ENCODE measurements around the gene PEX5L.
A peak's percentile ranks its signal among the peaks of the same experiment; 100 is the strongest.

The PEX5L gene

DNA sequence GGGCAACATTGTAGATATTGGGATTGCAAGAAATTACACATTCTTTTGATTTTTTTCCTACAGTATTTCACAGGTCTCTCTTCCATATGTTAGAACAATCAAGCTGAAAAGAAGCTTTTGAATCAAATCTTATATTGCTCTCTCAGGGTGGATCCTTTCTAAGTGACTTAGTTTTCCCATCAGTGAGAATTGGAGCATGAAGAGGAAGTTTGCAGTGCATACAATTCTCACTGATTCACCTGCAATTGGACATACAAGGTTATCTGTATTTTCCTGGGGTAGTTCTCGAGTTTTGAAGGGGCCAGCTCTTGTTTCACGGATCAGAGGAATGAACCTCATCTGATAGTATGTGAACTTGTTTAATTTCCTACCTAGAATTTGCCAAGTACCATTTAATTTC lies 150.8 kb downstream of the PEX5L start:
- H3K36me3 ChIP-seq (ENCODE audit: insufficient read depth), result no peaks in the 10 kb centered on the region
- H3K27ac ChIP-seq, result no peak overlapping the region
- no peak overlapping the region for H2AFZ ChIP-seq (ENCODE audit: low read depth)
- peaks cover 31% of the 10 kb centered on the region for H3K4me1 ChIP-seq (ENCODE audit: low read depth, poor library complexity, severe bottlenecking)
- H3K4me2 ChIP-seq, result no peak overlapping the region
- H3K27me3 ChIP-seq (ENCODE audit: insufficient read depth, low read depth), result no peaks in the 10 kb centered on the region
- H3K4me3 ChIP-seq (IDR thresholded peaks at IDR 0.05; ENCODE audit: insufficient read depth, low read depth, low read length), result no peak overlapping the region
- no peak overlapping the region for H3K9ac ChIP-seq
- no peaks in the 10 kb centered on the region for H4K20me1 ChIP-seq (ENCODE audit: insufficient read depth)
- TF ChIP-seq, protein P1, sequence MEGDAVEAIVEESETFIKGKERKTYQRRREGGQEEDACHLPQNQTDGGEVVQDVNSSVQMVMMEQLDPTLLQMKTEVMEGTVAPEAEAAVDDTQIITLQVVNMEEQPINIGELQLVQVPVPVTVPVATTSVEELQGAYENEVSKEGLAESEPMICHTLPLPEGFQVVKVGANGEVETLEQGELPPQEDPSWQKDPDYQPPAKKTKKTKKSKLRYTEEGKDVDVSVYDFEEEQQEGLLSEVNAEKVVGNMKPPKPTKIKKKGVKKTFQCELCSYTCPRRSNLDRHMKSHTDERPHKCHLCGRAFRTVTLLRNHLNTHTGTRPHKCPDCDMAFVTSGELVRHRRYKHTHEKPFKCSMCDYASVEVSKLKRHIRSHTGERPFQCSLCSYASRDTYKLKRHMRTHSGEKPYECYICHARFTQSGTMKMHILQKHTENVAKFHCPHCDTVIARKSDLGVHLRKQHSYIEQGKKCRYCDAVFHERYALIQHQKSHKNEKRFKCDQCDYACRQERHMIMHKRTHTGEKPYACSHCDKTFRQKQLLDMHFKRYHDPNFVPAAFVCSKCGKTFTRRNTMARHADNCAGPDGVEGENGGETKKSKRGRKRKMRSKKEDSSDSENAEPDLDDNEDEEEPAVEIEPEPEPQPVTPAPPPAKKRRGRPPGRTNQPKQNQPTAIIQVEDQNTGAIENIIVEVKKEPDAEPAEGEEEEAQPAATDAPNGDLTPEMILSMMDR (conservative IDR thresholded peaks at IDR 0.05; ENCODE audit: low read depth, low read length), result no peak
- no peaks in the 10 kb centered on the region for H3K79me2 ChIP-seq (ENCODE audit: insufficient read depth, low read depth)

DNA sequence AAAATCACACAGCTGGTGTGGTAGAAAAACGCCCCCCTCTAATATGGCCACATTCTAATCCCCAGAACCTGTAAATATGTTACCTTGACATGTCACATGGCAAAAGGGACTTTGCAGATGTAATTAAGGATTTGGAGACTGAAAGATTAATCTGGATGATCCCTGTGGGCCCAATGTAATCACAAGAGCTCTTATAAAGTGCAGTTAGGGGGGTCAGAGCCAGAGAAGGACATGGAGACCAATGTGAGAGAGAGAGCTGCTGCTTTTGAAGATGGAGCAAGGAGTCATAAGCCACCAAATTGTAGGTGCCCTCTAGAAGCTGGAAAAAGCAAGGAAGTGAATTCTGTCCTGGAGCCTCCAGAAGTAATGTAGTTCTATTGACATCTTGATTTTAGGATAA lies 152.6 kb downstream of the PEX5L start:
- no peak overlapping the region for H3K4me2 ChIP-seq
- no peaks in the 10 kb centered on the region for H3K36me3 ChIP-seq (ENCODE audit: insufficient read depth)
- TF ChIP-seq, protein P1 (conservative IDR thresholded peaks at IDR 0.05; ENCODE audit: low read depth, low read length), result no peak
- no peak overlapping the region for H3K27ac ChIP-seq
- no peaks in the 10 kb centered on the region for H4K20me1 ChIP-seq (ENCODE audit: insufficient read depth)
- H2AFZ ChIP-seq (ENCODE audit: low read depth), result no peak overlapping the region
- no peak overlapping the region for H3K4me3 ChIP-seq (IDR thresholded peaks at IDR 0.05; ENCODE audit: insufficient read depth, low read depth, low read length)
- peaks cover 33% of the 10 kb centered on the region for H3K4me1 ChIP-seq (ENCODE audit: low read depth, poor library complexity, severe bottlenecking)
- no peaks in the 10 kb centered on the region for H3K27me3 ChIP-seq (ENCODE audit: insufficient read depth, low read depth)
- H3K79me2 ChIP-seq (ENCODE audit: insufficient read depth, low read depth), result no peaks in the 10 kb centered on the region
- H3K9ac ChIP-seq, result no peak overlapping the region

DNA sequence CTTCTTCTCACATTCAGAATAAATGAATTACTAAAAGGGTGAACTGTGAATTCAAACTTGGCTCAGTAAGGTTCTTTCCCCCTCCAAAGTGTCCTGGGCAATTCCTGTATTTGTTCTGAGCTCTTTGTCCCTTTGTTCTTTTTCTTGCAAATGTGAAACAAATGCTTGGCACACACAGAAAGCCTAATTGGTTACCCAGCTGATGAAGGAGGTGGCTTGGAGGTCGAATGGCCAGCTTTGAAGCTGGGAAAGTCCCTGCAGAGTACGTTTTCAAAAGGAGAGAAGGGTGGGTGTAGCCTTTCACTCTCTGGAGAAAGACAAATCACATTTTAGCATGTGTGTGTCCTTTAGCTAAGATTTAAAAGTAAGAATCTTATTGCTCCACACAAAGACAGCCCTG lies 154.4 kb downstream of the PEX5L start:
- TF ChIP-seq, protein P1 (conservative IDR thresholded peaks at IDR 0.05; ENCODE audit: low read depth, low read length), result no peak
- Histone ChIP-seq H3K4me2 (peak overlapping the region; percentile 41), H3K79me2 (ENCODE audit: insufficient read depth, low read depth) (no peaks in the 10 kb centered on the region), H3K36me3 (ENCODE audit: insufficient read depth) (no peaks in the 10 kb centered on the region), H2AFZ (ENCODE audit: low read depth) (peak overlapping the region; percentile 43), H3K27me3 (ENCODE audit: insufficient read depth, low read depth) (no peaks in the 10 kb centered on the region), H3K4me1 (ENCODE audit: low read depth, poor library complexity, severe bottlenecking) (peaks cover 33% of the 10 kb centered on the region), H4K20me1 (ENCODE audit: insufficient read depth) (no peaks in the 10 kb centered on the region), H3K9ac (peak overlapping the region; percentile 30; the same call in 1 of the 2 replicates), H3K27ac (peak overlapping the region; percentile 75), H3K4me3 (IDR thresholded peaks at IDR 0.05; ENCODE audit: insufficient read depth, low read depth, low read length) (no peak overlapping the region)

DNA sequence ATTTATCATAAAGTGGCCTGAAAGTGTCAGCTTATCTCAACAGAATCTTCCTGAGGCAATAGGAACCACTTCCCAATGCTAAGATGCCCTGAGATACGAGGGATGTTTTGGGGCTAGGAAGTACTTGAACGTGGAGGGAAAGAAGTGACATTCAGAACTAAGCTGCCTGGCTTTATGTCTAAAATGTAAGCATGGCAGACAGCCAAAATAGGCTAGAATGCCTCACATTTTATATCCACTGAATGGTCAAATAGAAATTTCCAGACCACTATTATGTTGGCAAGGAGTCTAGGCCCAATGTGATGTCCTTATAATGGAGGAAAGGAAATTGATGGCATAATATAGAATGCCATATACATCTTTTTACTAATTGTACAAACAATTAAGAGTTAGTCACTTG lies 154.9 kb downstream of the PEX5L start:
- Histone ChIP-seq H3K4me2 (peak overlapping the region; percentile 41), H3K27me3 (ENCODE audit: insufficient read depth, low read depth) (no peaks in the 10 kb centered on the region), H3K27ac (peak overlapping the region; percentile 75), H3K9ac (no peak overlapping the region), H2AFZ (ENCODE audit: low read depth) (peak overlapping the region; percentile 43; the same call in 1 of the 2 replicates), H4K20me1 (ENCODE audit: insufficient read depth) (no peaks in the 10 kb centered on the region), H3K4me1 (ENCODE audit: low read depth, poor library complexity, severe bottlenecking) (peaks cover 33% of the 10 kb centered on the region), H3K79me2 (ENCODE audit: insufficient read depth, low read depth) (no peaks in the 10 kb centered on the region), H3K4me3 (IDR thresholded peaks at IDR 0.05; ENCODE audit: insufficient read depth, low read depth, low read length) (no peak overlapping the region), H3K36me3 (ENCODE audit: insufficient read depth) (no peaks in the 10 kb centered on the region)
- TF ChIP-seq, protein P1 (conservative IDR thresholded peaks at IDR 0.05; ENCODE audit: low read depth, low read length), result no peak

All from KMS-11 (cell line).